GM12874 (cell line): ENCODE measurements around the gene FSCN2.

Experiments used
- CTCF ChIP-seq: IDR thresholded peaks from 2 replicates; pipeline ENCODE4 v1.5.1; 2011; ENCODE audit warnings: low read depth, mild to moderate bottlenecking, control low read depth, low read length, moderate library complexity; ENCODE audit not compliant: insufficient read depth

FSCN2 gene

GRCh38 chr17:81544281-81544974 is 16.3 kb downstream of the FSCN2 start:
- TF ChIP-seq CTCF = no peak

GRCh38 chr17:81545160-81545949 is 17.2 kb downstream of the FSCN2 start:
- TF ChIP-seq CTCF = no peak

- no peak for TF ChIP-seq CTCF
These were observed 18.9 kb downstream of the FSCN2 start for GRCh38 chr17:81546906-81547613.

GRCh38 chr17:81547614-81547982 is 19.4 kb downstream of the FSCN2 start:
- no peak for TF ChIP-seq CTCF

GRCh38 chr17:81549031-81549557 is 20.9 kb downstream of the FSCN2 start:
- no peak for TF ChIP-seq CTCF

GRCh38 chr17:81549826-81550225 is 21.6 kb downstream of the FSCN2 start:
- TF ChIP-seq CTCF = no peak

GRCh38 chr17:81550285-81550684 is 22.1 kb downstream of the FSCN2 start:
- TF ChIP-seq CTCF = no peak
